Activated CD4-positive, alpha-beta T cell treated with anti-CD3 and anti-CD28 coated beads, Interleukin-2, amount 50 U/mL, for 48 hours (primary cell): Measurements from ENCODE around the gene MTMR2.

Experiments
- DNase-seq, 2 experiments: peaks; one replicate each; pipeline ENCODE4 v3.0.0-alpha.2; 2020

MTMR2 gene

DNA sequence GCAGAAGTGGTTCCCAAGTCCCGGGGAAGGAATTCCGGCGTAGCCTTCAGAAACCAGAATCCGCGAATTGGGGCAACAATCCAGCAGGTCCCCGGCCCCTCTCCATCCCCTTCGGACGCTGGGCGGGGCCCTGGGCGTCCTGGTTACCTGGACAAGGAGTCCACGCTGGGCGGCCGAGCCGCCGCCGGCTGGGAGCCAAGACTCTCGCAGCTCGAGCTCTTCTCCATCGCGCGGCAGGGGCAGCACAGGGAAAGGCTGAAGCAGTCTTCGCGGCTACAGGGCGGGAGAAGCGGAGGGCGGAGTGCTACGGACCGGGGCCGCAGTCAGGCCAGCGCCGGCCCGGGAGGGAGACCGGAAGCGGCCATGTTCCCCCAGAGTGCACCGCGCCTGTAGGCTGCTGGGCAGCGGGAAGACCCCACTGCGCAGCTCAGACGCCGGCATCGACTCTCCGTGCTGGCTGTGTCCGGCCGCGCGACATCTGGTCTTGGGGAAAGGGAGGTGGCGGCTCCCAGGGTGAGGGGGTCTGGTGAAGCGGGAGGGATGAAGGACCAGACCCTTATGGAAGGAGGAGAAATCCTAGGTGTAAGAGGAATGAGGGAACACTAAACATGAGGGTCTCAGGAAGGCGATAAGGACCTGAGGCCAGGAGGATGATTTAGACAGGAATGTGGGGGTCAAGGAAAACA lies at the start of gene MTMR2:
Gene MTMR2, minus strand, starts transcription at position 380 of the 686 bp plus-strand sequence. Its CDS starts 153 bp downstream, at position 227.
- peak; percentile 67 to 72 for DNase-seq

DNA sequence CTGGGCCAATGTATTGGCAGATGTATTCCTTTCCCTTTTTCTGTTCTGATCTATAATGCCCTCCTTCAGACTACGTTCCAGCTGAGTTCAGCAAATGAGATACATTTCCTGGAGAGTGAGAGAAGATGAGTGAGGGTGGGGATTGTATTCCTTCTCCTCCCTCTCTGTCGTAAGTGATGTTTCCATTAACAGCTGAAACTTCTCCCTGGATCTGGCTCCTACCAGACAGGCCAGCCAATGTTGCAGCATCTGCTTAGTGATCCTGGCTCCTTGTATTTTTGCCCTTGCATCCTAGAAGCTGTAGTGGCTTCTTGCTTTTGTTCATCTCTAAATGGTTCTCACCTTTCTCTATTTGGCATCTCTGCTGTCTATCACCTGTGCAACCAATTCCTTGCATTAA lies 48.2 kb upstream of the MTMR2 start:
- DNase-seq, result no peak

DNA sequence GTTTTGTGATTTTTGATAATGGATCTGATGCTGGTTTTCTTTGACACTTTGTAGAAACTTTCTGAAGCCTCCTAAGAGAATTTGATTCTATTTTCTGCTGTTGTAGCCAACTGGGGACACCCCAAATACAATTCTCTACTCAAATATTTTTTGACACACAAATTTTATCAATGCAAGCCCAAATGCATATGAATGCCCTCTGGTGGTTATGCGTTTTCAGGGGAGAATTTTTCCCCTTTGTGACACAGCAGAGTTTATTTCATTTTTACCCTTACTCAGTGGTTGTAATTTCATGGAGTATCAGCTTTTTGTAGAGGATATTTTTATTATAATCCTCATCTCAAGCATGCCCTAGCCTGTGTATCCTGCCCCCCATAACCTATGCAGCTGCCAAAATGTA lies 44.7 kb upstream of the MTMR2 start:
- DNase-seq, result no peak

DNA sequence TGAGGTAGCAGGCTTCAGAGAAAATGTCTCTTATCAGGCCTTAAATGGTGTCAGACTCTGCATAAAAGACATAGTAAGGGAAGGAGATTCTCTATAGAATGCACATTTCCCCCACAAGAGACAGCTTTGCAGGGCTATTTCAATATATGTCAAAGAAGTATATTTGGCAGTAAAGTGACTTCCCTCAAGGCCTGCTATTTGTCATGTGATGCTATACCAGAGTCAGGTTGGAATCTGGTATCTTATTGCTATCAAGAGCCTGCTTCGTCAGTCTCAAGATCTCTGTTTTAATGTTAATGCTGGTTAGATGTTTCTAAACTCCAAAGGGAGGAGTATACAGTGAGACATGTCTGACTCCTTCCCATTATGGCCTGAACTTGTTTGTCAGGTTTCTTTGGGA lies 40.4 kb upstream of the MTMR2 start:
- DNase-seq, result no peak

DNA sequence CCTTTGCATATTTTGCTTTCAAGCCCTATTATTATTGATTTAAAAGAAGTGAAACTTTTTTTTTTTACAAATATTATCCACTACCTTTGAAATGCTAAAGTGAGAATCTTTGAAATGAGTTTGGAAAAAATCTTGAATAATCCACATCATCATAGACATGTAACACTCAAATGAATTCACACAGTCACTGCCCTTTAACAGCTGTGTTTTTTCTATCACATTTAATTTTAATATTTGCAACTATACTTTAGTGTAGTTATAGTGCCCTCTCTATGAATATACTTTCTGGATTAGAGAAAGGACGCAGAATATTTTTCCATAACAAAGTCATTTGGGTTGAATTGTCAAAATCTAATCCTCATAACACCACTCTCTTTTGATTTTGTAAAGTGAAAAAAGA lies 37.9 kb upstream of the MTMR2 start:
- no peak for DNase-seq

DNA sequence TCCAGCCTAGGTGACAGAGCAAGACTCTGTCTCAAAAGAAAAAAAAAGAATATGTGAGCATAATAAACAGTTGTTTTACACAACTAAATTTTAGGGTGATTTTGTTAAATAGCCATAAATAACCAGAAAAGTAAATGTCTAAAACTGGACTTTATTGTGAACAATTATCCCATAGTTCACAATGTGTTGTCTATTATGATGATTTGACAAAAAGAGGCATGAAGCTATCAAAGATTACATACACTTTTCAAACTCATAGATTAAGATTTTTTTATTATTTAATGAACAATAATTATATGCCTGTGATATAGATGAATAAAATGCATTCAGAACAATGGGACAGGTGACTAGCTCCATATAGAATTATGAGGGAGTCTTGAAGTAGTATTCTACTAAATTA lies 27.0 kb upstream of the MTMR2 start:
- DNase-seq, result no peak

DNA sequence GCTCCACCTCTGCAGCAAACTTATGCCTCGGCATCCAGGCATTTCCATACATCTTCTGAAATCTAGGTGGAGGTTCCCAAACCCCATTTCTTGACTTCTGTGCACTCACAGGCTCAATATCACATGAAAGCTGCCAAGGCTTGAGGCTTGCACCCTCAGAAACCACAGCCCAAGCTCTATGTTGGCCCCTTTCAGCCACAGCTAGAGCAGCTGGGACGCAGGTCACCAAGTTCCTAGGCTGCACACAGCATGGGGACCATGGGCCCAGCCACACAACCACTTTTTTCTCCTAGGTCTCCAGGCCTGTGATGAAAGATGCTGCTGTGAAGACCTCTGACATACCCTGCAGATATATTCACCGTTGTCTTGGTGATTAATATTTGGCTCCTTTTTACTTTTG lies 24.7 kb upstream of the MTMR2 start:
- DNase-seq, result no peak

DNA sequence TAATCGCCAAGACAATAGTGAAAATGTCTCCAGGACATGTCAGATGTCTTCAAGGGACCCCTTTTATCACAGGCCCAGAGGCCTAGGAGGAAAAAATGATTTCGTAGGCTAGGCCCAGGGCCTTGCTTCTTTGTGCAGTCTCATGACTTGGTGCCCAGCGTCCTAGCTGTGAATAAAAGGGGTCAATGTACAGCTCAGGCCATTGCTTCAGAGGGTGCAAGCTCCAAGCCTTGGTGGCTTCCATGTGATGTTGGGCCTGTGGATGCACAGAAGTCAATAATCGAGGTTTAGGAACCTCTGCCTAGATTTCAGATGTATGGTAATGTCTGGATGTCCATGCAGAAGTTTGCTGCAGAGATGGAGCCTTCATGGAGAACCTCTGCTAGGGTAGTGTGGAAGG lies 20.7 kb upstream of the MTMR2 start:
- no peak for DNase-seq

DNA sequence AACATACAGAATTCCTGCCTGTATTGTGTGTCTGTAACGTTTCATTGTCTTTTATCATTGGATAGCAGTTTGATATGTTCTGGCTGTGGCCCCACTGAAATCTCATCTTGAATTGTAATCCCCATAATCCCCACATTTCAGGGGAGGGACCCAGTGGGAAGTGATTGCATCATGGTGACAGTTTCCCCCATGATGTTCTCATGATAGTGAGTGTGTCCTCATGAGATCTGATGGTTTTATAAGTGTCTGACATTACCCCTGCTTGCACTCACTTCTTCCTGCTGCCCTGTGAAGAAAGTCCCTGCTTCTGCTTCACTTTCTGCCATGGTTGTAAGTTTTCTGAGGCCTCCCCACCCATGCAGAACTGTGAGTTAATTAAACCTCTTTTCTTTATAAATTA lies 19.6 kb upstream of the MTMR2 start:
- no peak for DNase-seq

DNA sequence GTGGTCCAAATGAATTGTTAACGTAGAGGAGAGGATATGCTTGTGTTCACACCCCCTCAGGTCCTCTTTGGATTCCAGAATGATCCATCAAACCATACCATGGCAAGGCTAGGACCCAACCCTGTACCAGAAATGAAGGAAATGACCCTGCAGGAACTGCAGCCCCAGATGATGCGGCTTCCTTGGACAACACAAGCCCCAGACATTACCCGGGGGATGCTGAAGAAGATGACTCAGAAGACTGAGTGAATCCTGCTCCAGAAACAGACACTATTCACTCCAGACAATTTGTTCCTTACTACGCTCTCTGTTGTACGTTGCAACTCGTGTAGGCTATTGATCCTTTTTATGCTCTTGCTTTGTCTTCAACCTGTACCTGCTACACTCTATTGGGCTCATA lies 15.2 kb upstream of the MTMR2 start:
- DNase-seq, result no peak

DNA sequence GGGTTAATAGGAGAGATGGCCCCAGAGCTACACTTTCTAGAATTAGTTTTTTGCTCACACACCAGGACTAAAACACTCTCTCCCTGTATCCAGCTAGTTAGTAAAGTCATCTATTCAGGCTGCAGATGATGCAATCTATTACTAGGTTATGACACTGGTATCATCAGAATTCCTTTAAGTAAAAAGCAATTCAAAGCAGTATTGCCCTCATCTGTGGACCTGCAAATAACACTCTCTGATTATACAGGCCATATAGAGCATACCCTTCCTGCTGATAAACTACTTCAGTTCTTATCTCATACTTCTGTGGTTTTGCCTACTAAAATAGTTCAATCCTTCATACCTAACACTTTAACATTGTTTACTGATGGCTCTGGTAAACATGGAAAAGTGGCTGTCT lies 13.5 kb upstream of the MTMR2 start:
- no peak for DNase-seq

DNA sequence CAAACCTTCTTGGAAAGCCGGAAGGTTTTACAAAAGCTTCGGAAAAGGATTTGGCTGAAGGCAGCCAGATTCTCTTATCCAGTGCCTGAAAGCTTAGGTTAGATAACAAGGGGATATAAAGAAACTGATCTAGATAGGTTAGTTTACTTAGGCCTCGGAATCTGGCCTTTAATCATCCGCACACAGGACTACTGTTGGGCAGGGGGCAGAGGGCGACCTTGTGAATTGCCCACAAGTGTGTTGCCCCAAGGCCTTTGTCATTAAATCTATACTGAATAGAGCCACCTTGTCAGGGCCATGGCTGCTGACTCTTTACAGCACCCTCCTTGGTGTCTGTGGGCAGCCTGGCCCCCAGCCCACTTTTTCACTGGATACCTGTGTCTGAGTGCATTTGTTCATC lies 9.7 kb upstream of the MTMR2 start:
- DNase-seq, result no peak

DNA sequence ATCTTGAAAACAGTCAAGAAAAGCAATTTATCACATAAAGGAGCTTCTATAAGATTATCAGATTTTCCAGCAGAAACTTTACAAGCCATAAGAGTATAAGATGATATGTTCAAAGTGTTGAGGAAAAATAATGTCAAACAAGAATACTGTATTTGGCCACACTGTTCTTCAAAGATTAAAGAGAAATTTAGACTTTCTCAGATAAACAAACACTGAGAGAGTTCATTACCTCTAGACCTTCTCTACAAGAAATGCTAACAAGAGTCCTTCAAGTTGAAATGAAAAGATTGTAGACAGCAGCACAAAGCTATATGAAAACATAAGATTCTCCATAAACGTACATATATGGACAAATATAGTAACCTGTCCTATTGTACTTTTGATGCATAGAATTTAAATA lies 8.0 kb upstream of the MTMR2 start:
- DNase-seq, result no peak

DNA sequence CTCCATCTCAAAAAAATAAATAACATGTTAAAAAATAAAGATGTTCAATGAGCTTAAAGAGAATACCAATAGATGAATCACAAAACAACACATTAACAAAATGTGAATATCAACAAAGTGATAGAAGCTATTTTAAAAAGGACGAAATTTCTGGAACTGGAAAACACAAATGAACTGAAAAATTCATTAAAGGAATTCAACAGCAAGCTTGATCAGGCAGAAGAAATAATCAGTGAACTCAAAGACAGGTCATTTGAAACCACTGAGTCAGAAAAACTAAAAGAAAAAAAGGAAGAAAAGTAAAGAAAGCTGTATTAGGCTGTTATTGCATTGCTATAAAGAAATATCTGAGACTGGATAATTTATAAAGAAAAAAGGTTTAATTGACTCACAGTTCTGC lies 7.0 kb upstream of the MTMR2 start:
- no peak for DNase-seq

DNA sequence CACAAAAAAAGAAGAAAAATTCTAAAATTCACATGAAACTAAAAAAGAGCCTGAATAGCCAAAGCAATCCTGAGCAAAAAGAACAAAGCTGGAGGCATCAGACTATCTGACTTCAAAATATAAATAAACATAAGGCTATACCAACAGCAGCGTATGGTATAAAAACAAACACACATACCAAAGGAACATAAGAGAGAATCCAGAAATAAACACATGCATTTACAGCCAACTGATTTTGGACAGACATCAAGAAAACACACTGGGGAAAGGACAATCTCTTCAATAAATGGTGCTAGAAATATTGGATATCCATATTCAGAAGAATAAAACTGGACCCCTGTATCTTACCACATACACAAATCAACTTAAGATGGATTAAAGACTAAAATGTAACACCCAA lies 2.8 kb upstream of the MTMR2 start:
- DNase-seq, result no peak

DNA sequence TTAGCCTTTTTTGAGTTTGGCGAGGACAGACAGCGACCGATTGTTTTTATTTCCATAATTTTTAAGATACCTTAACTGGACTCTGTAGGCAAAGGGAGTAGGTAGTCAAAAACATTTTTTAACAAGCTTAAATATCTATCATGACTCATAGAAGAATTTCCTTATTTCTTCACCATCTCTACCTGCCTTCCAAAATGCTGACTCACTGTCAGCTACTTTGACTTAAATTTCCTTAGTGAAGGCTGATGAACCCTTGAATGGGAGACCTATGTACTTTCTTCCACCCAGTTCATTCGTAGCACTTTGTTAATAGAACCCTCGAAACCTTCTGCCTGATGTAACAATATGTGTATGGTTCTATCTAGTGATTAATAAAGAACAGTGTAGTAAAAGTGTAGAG lies 1.1 kb upstream of the MTMR2 start:
- no peak for DNase-seq

DNA sequence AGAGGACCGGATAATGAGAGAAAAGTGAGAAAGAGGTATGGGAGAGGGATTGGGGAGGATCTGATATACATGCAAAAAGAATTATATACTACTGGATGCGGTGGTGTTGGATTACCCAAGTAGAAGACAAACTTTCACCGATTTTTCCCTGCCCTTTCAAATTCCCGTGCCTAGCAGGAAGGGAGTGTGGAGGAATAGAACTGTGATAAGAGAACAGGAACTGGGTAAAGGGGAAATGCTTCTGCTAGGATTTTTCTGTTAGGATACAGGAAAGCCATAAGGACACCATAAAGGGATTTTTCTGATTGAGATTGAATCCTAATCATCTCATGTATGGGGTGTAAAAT lies 480 bp upstream of the MTMR2 start:
- DNase-seq, result no peak

DNA sequence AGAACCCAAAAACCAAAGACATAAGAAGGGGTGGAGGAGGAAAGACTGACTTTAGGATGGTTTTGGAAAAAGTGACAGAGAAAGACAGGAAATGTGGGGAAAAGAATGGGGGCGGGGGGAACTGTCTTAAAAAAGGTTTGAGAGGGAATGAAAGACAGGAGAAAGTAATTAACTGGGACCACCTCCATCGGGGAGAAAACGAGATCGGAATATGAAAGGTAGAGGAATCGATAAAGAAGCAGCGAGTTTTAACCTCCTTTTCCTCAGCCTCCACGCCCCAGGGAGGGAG lies 524 bp downstream of the MTMR2 start:
- no peak for DNase-seq

DNA sequence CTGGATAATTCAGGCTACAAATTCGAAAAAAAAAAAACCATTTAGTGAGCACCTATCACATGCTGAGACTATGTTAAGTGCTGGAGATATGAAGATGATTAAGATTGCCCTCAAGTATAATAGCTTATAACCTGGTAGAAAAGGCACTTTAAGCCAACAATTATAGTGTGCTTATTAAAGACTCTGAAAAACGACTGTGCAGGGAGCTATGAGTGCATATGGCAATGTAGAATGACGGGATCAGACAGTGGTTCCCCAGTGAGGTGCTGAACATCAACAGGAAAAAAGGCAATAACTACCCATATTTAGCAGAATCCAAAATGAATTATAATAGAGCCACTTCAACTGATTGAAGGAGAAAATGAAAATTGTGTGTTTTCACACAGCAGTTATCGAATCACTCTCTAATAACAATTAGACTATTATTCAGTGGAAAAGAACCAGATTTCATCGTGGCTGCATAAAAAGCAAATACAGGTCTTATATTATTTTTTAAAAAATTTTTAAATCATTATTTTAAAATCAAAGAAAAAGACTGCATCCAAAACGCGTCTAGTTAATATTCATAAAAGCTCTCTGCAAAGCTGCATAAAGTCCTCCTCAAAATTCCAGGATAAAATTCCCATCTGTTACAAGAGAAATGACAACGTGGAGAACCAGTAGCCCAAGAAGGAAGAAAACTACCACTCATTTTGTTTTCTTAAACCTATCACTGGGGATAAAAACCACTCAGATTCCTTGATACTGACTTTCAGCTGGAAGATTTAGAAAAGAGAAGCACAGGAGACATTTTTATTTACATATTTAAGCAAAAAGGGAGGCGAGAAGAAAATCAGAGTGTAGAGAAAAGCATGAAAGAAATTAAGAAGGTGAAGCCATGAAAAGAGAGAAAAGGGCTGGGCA lies 1.1 kb downstream of the MTMR2 start:
- DNase-seq, result no peak

DNA sequence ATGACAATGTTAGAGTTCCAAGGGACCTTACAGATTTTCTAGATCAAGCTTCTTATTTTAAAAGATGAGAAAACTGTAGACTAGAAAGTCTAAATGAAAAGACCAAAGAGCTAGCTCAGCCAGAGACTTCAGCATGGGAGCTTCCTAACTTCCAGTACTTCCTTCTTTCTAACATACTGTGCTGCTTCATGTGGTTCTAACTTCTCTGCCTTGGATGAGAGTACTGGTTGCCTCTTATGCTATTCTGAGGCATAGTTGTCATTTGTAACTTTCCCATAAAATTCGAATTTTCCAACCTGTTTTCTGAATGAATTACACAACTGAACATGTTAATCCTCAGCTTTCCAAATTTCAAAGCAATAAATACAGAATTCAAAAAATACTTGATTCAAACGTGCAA lies 1.8 kb downstream of the MTMR2 start:
- no peak for DNase-seq

DNA sequence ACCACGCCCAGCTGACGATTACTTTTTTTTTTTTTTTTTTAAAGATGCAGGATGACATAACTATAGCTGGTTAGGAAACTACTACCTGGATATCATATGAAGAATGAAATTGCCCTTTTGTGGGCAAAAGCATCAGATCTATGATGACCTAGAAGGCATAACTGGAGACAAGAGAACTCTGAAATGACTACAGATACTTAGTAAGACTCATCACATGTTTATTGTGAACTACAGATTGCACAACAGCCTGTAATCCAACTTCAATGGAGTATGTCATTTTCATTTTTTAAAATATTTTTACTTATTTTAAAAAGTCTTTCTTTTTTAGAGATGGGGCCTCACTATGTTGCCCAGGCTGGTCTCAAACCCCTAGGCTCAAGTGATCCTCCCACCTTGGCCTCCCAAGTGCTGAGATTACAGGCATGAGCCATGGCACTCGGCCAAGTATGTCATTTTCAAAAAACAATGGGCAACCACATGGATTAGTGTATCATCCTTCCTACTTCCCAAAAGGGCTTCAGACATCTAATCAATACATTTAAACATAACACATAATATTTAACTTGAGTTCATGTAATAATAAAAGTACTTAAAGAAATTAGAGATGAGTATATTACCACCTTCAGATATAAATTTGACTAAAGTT lies 3.3 kb downstream of the MTMR2 start:
- no peak for DNase-seq

DNA sequence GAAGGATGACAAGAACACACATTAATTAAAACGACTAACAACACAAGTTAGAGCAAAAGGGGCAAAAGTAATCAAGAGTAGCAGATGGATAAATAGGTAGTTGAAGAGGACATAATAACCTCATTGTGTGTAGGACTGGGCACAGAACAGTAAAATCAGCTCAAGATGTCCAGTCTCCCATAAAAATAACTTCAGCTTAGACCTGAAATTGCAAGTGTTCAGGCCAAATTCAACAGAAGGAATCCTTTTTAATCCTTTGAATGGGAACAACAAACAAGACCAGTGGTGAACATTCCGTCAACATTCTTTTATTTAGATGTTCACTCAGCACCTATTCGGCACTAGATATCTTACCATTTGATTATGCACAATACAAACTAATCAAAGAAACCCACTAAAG lies 4.4 kb downstream of the MTMR2 start:
- DNase-seq, result no peak

DNA sequence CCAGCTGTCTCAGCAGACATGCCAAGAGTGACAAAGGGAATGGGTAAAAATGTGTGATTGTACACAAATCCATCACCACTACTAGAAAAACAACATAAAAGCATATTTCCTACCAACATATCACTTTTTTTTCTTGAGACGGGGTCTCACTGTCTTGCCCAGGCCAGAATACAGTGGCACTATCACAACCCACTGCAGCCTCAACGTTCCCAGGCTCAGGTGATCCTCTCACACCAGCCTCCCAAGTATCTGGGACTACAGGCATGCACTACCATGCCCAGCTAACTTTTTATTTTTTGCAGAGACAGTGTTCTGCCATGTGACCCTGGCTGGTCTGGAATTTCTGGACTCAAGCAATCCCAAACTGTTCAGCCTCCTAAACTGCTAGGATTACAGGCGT lies 5.2 kb downstream of the MTMR2 start:
- no peak for DNase-seq

DNA sequence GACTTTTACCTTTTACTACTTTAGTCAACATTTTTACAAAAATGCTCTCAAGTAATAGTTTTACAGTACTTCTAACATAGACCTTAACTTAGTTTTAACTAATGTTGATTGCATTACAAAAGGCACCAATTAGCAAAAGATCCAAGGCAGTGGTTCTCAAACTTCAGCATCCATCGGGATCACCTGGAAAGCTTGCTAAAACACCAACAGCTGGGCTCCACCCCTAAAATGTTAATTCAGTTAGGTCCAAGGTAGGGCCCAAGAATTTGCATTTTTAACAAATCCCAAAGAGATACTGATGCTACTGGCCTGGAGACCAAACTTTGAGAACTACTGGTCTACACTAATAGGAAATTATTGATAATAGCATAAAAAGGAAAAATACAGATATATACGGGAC lies 5.9 kb downstream of the MTMR2 start:
- DNase-seq, result no peak
